CD4-positive, alpha-beta T cell treated with Interleukin-15 for 1 hour (primary cell): ENCODE results near the gene CELF1.
A peak's percentile ranks its signal among the peaks of the same experiment; 100 is the strongest.

Experiments used
- DNase-seq: peaks from one replicate; pipeline ENCODE4 v3.0.0-alpha.2; 2020

CELF1 gene

GRCh38 chr11:47442514-47442913 is 110.4 kb downstream of the CELF1 start:
- DNase-seq: no peak

- DNase-seq: no peak
Measured at GRCh38 chr11:47441421-47441820, 111.5 kb downstream of the CELF1 start.

GRCh38 chr11:47440054-47440476 is 112.9 kb downstream of the CELF1 start:
- no peak for DNase-seq

GRCh38 chr11:47438721-47439120 is 114.2 kb downstream of the CELF1 start:
- DNase-seq: no peak

GRCh38 chr11:47437746-47438418 is 115.0 kb downstream of the CELF1 start:
- DNase-seq: no peak

GRCh38 chr11:47437218-47437745 is 115.7 kb downstream of the CELF1 start:
- DNase-seq: no peak

- no peak for DNase-seq
Measured at GRCh38 chr11:47436726-47437125, 116.2 kb downstream of the CELF1 start.

GRCh38 chr11:47435687-47436086 is 117.2 kb downstream of the CELF1 start:
- DNase-seq: no peak

- DNase-seq: no peak
Measured at GRCh38 chr11:47434011-47434786, 118.7 kb downstream of the CELF1 start.

GRCh38 chr11:47433157-47433556 is 119.8 kb downstream of the CELF1 start:
- DNase-seq: no peak

GRCh38 chr11:47431356-47432083 is 121.4 kb downstream of the CELF1 start:
- no peak for DNase-seq

GRCh38 chr11:47430524-47430923 is 122.4 kb downstream of the CELF1 start:
- DNase-seq: no peak

- peak; percentile 96 for DNase-seq
Measured at GRCh38 chr11:47426062-47426956, 126.6 kb downstream of the CELF1 start, which contains the start of gene PSMC3. PSMC3 (minus strand) TSS chr11:47426439; CDS start chr11:47426279, 160 bp downstream.

GRCh38 chr11:47425611-47426010 is 127.3 kb downstream of the CELF1 start:
- no peak for DNase-seq

- no peak for DNase-seq
Measured at GRCh38 chr11:47418454-47419259, 134.3 kb downstream of the CELF1 start.

- DNase-seq: no peak
Measured at GRCh38 chr11:47417712-47418111, 135.2 kb downstream of the CELF1 start.

- no peak for DNase-seq
Measured at GRCh38 chr11:47415949-47416472, 136.9 kb downstream of the CELF1 start.
